HCT116 (cell line): ENCODE data around the gene GNG4. TPM values are rescaled to one million over a fixed set of nuclear protein-coding genes. Genes with fewer than 3 reads are reported as not detected.

Experiments
- ATAC-seq: fragments of 200-7000 bp; cut with Tn5 transposase; 2 replicates; pipeline ENCODE4 v1.9.1; 2020; ENCODE audit warnings: mild to moderate bottlenecking, moderate library complexity
- BruUV-seq: library from RNA; stranded (reverse); fragments of 400-500 nt; replicated peaks from 2 replicates; lab custom pipeline; 2021; lab: Mats Ljungman, UMichigan
- CTCF ChIA-PET: fragments of 300-600 bp; sonication (Branson Sonifier 250); formaldehyde crosslinking; loops from one replicate; lab custom pipeline; 2021; ENCODE audit warnings: antibody characterized with exemption; lab: Charles Lee
- POLR2A ChIA-PET: fragments of 300-600, 350-600 bp; sonication (Branson Sonifier 250); formaldehyde crosslinking; loops from one replicate; lab custom pipeline; 2021; ENCODE audit warnings: antibody characterized with exemption; lab: Charles Lee
- RAD21 ChIA-PET, 2 experiments: fragments of 300-600 bp; sonication (Branson Sonifier 250); formaldehyde crosslinking; loops; one replicate each; lab custom pipeline; 2023; ENCODE audit warnings: low total read pairs in 2 of 2; ENCODE audit not compliant: uncharacterized antibody in 2 of 2, unreplicated experiment in 2 of 2, low non-redundant PET in 1 of 2; lab: Charles Lee
- DNase-seq: peaks from one replicate; pipeline ENCODE4 v3.0.0-alpha.2; 2010; ENCODE audit warnings: low read depth, low spot score
- H2AFZ ChIP-seq: fragments of 200-600 bp; shearing (Covaris generic), sonication (generic); 2 replicates; pipeline ENCODE4 v1.6.1; 2017; ENCODE audit warnings: low read depth, mixed run types, mixed read lengths, antibody characterized with exemption, low read length; ENCODE audit not compliant: poor library complexity, severe bottlenecking
- H3K27ac ChIP-seq: 2 replicates; pipeline ENCODE4 v1.5.1; 2012; ENCODE audit warnings: low read depth, low read length
- H3K27me3 ChIP-seq: fragments of 200-600 bp; sonication (generic); 2 replicates; pipeline ENCODE4 v1.6.1; 2016; ENCODE audit warnings: mixed run types, low read length, mixed read lengths; ENCODE audit not compliant: insufficient read depth
- H3K36me3 ChIP-seq, 2 experiments: fragments of 200-500 bp in 1 of 2; fragments of 200-600 bp in 1 of 2; sonication (Bioruptor generic) in 1 of 2; sonication (generic) in 1 of 2; 2 replicates each; pipeline versions ENCODE4 v1.5.1 to v1.6.1; 2014 to 2016; ENCODE audit warnings: low read length in 2 of 2, inconsistent platforms in 1 of 2, mixed read lengths in 1 of 2, mixed run types in 1 of 2; ENCODE audit not compliant: insufficient read depth in 2 of 2, control insufficient read depth in 1 of 2
- H3K4me1 ChIP-seq, 2 experiments: fragments of 200-600 bp in 1 of 2; sonication (generic) in 1 of 2; 2 replicates each; pipeline versions ENCODE4 v1.5.1 to v1.6.1; 2012 to 2017; ENCODE audit warnings: low read length in 2 of 2, inconsistent platforms in 1 of 2, mild to moderate bottlenecking in 1 of 2, mixed read lengths in 1 of 2, mixed run types in 1 of 2, moderate library complexity in 1 of 2; ENCODE audit not compliant: insufficient read depth in 2 of 2, control insufficient read depth in 1 of 2
- H3K4me2 ChIP-seq: fragments of 200-600 bp; sonication (generic); 2 replicates; pipeline ENCODE4 v1.6.1; 2017; ENCODE audit warnings: mixed run types, low read length, mixed read lengths
- H3K4me3 ChIP-seq, 2 experiments: fragments of 200-600 bp in 1 of 2; sonication (generic) in 1 of 2; replicated peaks in 1 of 2; 2 replicates each; pipeline ENCODE4 v1.5.1; 2011 to 2016; ENCODE audit warnings: low read length in 2 of 2, control low read depth in 1 of 2, low read depth in 1 of 2, mild to moderate bottlenecking in 1 of 2, mixed read lengths in 1 of 2, mixed run types in 1 of 2
- H3K79me2 ChIP-seq: fragments of 200-600 bp; sonication (generic); 2 replicates; pipeline ENCODE4 v1.6.1; 2017; ENCODE audit warnings: mild to moderate bottlenecking, mixed run types, low read length, moderate library complexity, mixed read lengths; ENCODE audit not compliant: insufficient read depth
- H3K9ac ChIP-seq: fragments of 200-600 bp; sonication (generic); 2 replicates; pipeline ENCODE4 v1.6.1; 2016; ENCODE audit warnings: low read length, mixed read lengths
- H3K9me2 ChIP-seq: fragments of 200-600 bp; sonication (generic), shearing (Covaris generic); 2 replicates; pipeline ENCODE4 v1.6.1; 2017; ENCODE audit warnings: mixed run types, mild to moderate bottlenecking, moderate library complexity; ENCODE audit not compliant: insufficient read depth
- H3K9me3 ChIP-seq, 2 experiments: fragments of 200-500 bp in 1 of 2; fragments of 200-600 bp in 1 of 2; sonication (Bioruptor generic) in 1 of 2; sonication (generic) in 1 of 2; 2 replicates each; pipeline ENCODE4 v1.6.1; 2014 to 2017; ENCODE audit warnings: low read length in 2 of 2, mixed read lengths in 2 of 2, inconsistent platforms in 1 of 2, low read depth in 1 of 2, mild to moderate bottlenecking in 1 of 2, mixed run types in 1 of 2, moderate library complexity in 1 of 2; ENCODE audit not compliant: control insufficient read depth in 1 of 2, insufficient read depth in 1 of 2
- H4K20me1 ChIP-seq: fragments of 200-600 bp; sonication (generic), shearing (Covaris generic); 2 replicates; pipeline ENCODE4 v1.6.1; 2017; ENCODE audit warnings: mixed run types, mild to moderate bottlenecking, moderate library complexity; ENCODE audit not compliant: insufficient read depth
- CEBPB ChIP-seq: IDR thresholded peaks from 2 replicates; pipeline ENCODE4 v1.6.1; 2012; ENCODE audit warnings: low read depth
- EGR1 ChIP-seq: IDR thresholded peaks from 2 replicates; pipeline ENCODE4 v1.6.1; 2012; ENCODE audit warnings: low read depth
- ELF1 ChIP-seq: IDR thresholded peaks from 2 replicates; pipeline ENCODE4 v1.6.1; 2012; ENCODE audit warnings: low read depth, borderline replicate concordance
- FOSL1 ChIP-seq: IDR thresholded peaks from 2 replicates; pipeline ENCODE4 v1.6.1; 2012; ENCODE audit warnings: low read depth
- JUND ChIP-seq: IDR thresholded peaks from 2 replicates; pipeline ENCODE4 v1.6.1; 2012
- POLR2AphosphoS5 ChIP-seq: IDR thresholded peaks from 2 replicates; pipeline ENCODE4 v1.6.1; 2011; ENCODE audit warnings: mild to moderate bottlenecking, low read depth, low read length, moderate library complexity
- RAD21 ChIP-seq: IDR thresholded peaks from 2 replicates; pipeline ENCODE4 v1.6.1; 2012; ENCODE audit warnings: low read depth, mild to moderate bottlenecking
- SRF ChIP-seq: IDR thresholded peaks from 2 replicates; pipeline ENCODE4 v1.6.1; 2012; ENCODE audit warnings: low read depth
- TCF7L2 ChIP-seq: IDR thresholded peaks from 2 replicates; pipeline ENCODE4 v1.7.0; 2011; ENCODE audit warnings: borderline replicate concordance, inconsistent platforms; ENCODE audit not compliant: insufficient read depth, insufficient read length; ENCODE audit errors: extremely low read depth
- YY1 ChIP-seq: IDR thresholded peaks from 2 replicates; pipeline ENCODE4 v1.6.1; 2011; ENCODE audit warnings: low read length, low read depth, moderate library complexity, mild to moderate bottlenecking; ENCODE audit not compliant: insufficient replicate concordance; ENCODE audit errors: extremely low read depth
- intact Hi-C: fragments of 100-400 bp; cut with micrococcal nuclease; formaldehyde crosslinking; loops from 2 replicates; pipeline ENCODE4 v1.10.0; 2022
- total RNA-seq: library from RNA; stranded (reverse); gene quantifications from one replicate; pipeline ENCODE4 v1.2.1, GENCODE V29; 2021; ENCODE audit not compliant: unreplicated experiment
- TF ChIP-seq, protein P1 (sequence below): IDR thresholded peaks from 2 replicates; pipeline ENCODE4 v1.6.1; 2012
- TF ChIP-seq, protein P2 (sequence below): IDR thresholded peaks from 2 replicates; pipeline ENCODE4 v1.6.1; 2012; ENCODE audit warnings: low read depth
- TF ChIP-seq, protein P3 (sequence below): IDR thresholded peaks from 2 replicates; pipeline ENCODE4 v1.6.1; 2011; ENCODE audit warnings: mild to moderate bottlenecking, low read length, moderate library complexity; ENCODE audit not compliant: insufficient replicate concordance; ENCODE audit errors: extremely low read depth

Gene GNG4
- total RNA-seq, 1 experiment from 2014 or later, result 10.6 TPM

- RAD21 ChIA-PET, result no interaction called here
- no peaks in the 10 kb centered on the region for H3K36me3 ChIP-seq
Measured at GRCh38 chr1:235637756-235638534, 11.6 kb downstream of the GNG4 start.

More at GRCh38 chr1:235637756-235638534, 11.6 kb downstream of the GNG4 start:
- H3K4me3 ChIP-seq, result no peak overlapping the region
- CTCF ChIA-PET, result no interaction called here
- H3K4me2 ChIP-seq, result no peak overlapping the region
- no peaks in the 10 kb centered on the region for H3K9me3 ChIP-seq
- H3K79me2 ChIP-seq, result no peaks in the 10 kb centered on the region
- TF ChIP-seq FOSL1, result no peak
- TF ChIP-seq SRF, result no peak
- TF ChIP-seq POLR2AphosphoS5, result no peak
- no peak for TF ChIP-seq EGR1
- TF ChIP-seq, protein P1, sequence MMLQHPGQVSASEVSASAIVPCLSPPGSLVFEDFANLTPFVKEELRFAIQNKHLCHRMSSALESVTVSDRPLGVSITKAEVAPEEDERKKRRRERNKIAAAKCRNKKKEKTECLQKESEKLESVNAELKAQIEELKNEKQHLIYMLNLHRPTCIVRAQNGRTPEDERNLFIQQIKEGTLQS, result no peak
- no peak for TF ChIP-seq CEBPB
- no peak for TF ChIP-seq JUND
- TF ChIP-seq YY1, result no peak
- TF ChIP-seq ELF1, result no peak
- TF ChIP-seq TCF7L2, result no peak
- no peak for TF ChIP-seq RAD21
- TF ChIP-seq, protein P2, sequence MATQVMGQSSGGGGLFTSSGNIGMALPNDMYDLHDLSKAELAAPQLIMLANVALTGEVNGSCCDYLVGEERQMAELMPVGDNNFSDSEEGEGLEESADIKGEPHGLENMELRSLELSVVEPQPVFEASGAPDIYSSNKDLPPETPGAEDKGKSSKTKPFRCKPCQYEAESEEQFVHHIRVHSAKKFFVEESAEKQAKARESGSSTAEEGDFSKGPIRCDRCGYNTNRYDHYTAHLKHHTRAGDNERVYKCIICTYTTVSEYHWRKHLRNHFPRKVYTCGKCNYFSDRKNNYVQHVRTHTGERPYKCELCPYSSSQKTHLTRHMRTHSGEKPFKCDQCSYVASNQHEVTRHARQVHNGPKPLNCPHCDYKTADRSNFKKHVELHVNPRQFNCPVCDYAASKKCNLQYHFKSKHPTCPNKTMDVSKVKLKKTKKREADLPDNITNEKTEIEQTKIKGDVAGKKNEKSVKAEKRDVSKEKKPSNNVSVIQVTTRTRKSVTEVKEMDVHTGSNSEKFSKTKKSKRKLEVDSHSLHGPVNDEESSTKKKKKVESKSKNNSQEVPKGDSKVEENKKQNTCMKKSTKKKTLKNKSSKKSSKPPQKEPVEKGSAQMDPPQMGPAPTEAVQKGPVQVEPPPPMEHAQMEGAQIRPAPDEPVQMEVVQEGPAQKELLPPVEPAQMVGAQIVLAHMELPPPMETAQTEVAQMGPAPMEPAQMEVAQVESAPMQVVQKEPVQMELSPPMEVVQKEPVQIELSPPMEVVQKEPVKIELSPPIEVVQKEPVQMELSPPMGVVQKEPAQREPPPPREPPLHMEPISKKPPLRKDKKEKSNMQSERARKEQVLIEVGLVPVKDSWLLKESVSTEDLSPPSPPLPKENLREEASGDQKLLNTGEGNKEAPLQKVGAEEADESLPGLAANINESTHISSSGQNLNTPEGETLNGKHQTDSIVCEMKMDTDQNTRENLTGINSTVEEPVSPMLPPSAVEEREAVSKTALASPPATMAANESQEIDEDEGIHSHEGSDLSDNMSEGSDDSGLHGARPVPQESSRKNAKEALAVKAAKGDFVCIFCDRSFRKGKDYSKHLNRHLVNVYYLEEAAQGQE, result no peak
- TF ChIP-seq, protein P3, sequence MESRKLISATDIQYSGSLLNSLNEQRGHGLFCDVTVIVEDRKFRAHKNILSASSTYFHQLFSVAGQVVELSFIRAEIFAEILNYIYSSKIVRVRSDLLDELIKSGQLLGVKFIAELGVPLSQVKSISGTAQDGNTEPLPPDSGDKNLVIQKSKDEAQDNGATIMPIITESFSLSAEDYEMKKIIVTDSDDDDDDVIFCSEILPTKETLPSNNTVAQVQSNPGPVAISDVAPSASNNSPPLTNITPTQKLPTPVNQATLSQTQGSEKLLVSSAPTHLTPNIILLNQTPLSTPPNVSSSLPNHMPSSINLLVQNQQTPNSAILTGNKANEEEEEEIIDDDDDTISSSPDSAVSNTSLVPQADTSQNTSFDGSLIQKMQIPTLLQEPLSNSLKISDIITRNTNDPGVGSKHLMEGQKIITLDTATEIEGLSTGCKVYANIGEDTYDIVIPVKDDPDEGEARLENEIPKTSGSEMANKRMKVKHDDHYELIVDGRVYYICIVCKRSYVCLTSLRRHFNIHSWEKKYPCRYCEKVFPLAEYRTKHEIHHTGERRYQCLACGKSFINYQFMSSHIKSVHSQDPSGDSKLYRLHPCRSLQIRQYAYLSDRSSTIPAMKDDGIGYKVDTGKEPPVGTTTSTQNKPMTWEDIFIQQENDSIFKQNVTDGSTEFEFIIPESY, result no peak
- intact Hi-C loops, result no loop called here
- POLR2A ChIA-PET, result no interaction called here
- no peak overlapping the region for H3K27ac ChIP-seq
- BruUV-seq, result no TSS peak
- no peak for ATAC-seq
- H3K4me1 ChIP-seq, result peaks cover 18 to 24% of the 10 kb centered on the region in 2 experiments
- no peaks in the 10 kb centered on the region for H3K9me2 ChIP-seq
- no peak overlapping the region for H3K9ac ChIP-seq
- H4K20me1 ChIP-seq, result no peaks in the 10 kb centered on the region
- H3K27me3 ChIP-seq, result no peaks in the 10 kb centered on the region
- H2AFZ ChIP-seq, result no peak overlapping the region
- no peak for DNase-seq
